Fibroblast of lung (primary cell): ENCODE results near the gene MAGEA11.

Source experiments
- CTCF ChIP-seq, 2 donors: IDR thresholded peaks in 1 of 2; conservative IDR thresholded peaks in 1 of 2; 1 replicate in 1 of 2; 2 replicates in 1 of 2; pipeline ENCODE4 v1.5.1; 2011 to 2012; ENCODE audit warnings: low read length in 2 of 2, control low read depth in 1 of 2, inconsistent platforms in 1 of 2, low read depth in 1 of 2, mild to moderate bottlenecking in 1 of 2
- EZH2 ChIP-seq: IDR thresholded peaks from 2 replicates; pipeline ENCODE4 v1.5.1; 2012; ENCODE audit warnings: low read length, control low read depth, mild to moderate bottlenecking; ENCODE audit errors: missing control alignments

GRCh38 chrX:149682956-149683947 lies 28.6 kb upstream of the MAGEA11 start:
- TF ChIP-seq CTCF (conservative IDR thresholded peaks at IDR 0.05 in 1 of 2, IDR thresholded peaks at IDR 0.05 in 1 of 2; ENCODE audit: low read depth in 1 of 2, low read length in 2 of 2) (no peak), EZH2 (no peak)
